HS-27A (cell line): ENCODE results near the gene EFEMP2.
"Not testable (repeated sequence)": the region's sequence is repeated elsewhere in the genome, so short reads cannot be mapped to it uniquely, and the experiment has no call there.

Experiments used
- DNase-seq: peaks from one replicate; pipeline ENCODE4 v3.0.0-alpha.2; 2012; ENCODE audit warnings: low read depth, missing footprints

Gene EFEMP2

DNA sequence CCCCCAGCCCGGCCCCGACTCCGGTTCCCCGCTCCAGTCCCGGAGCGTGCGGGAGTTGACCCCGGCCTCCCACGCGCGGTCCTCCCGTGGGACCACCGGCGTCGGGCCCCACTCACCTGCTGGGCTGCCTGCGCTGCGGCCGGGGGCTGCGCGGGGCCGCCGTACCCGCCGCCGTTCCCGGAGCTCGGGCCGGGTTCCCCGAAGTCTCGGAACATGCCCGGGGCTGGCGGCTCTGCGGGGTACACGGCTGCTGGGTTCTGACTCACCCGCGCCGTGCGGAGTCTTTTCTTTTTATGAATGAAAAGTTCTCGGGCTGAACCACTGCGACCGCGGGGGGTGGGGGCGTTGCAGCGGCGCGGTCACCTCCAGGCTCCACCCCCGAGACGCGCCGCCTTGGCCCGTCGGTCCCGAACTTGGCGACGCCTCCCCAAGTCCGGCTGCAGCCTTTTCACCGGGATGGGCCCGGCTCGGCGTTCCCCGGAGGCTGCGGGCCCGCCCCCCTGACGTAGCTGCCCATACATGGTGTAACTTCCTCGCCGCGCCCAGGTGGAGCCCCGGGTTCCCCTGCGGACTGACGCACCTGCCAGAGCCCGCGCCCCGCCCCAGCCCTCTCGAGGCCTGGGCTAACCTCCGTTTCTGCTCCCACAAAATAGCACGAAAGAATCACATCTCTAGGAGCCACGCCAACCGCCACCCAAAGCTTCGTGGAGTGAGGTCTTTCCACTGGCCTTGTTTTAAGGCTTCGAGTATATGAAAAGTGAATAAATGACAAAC, 27.7 kb upstream of the EFEMP2 start, which contains the start of gene FOSL1:
TSS of gene FOSL1 (minus strand) at position 264 of the 774 bp plus-strand sequence. CDS start at position 215, 49 bp downstream.
- no peak for DNase-seq

DNA sequence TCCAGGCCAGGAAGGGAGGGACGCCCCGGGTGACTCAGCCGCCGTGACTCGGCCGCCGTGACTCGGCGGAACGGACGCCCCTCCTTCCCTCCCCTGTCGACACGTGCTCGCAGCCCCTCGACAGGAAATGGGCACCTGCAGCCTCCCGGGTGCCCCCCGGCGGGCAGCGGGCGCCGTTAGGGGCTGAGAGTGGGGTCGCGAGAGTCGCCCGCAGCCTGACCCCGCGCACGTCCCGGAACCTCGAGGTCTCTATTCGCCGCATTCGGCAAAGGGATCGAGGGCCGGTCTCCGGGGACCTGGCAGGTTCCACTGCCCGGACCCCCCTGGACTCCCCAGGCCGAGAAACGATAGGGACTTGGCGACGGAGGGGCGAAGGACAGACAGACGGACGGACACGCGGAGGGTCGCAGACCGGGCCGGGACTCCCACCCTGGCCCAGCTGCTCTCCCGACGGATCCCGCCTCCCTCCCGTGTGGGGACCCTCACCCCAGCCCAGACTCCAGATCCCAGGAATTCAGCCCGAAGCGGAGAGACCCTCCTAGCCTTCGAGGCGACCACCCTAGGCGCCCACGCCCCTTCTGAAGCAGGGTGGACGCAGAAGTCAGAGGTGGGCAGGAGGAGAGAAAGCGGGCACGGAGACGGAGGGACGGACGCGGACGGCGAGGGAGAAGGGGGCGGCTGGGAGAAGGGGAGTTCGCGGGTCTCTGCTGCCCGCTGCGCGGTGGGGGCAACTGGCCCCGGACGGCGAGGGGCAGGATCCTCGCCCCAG, 26.9 kb upstream of the EFEMP2 start:
- DNase-seq = no peak

DNA sequence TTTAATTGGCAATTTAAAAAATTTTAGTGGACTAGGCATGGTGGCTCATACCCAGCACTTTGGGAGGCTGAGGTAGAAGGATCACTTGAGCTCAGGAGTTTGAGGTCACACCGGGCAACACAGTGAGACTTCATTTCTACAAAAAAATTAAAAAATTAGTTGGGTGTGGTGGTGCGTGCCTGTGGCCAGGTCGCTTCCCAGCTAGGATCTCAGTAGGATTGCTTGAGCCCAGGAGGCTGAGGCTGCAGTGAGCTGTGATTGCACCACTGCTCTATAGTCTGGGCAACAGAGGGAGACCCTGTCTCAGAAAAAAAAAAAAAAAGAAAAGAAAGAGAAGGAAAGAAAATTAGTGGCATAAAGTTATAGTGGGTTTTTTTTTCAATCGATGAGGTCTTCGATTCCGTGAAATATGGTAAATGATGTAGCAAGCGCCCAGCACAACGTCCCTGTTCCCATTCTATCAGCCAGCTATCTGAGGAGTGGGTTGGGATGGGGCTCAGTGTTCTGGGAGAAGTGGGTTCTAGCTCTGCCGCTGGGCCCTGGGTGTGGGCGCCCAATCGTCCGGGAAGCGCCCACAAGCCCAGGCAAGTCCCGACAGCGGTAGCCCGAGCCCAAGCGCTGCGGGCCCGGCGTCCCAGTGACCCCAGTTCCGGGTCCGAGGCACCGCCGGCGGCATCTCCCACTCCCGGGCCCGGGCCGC, 26.2 kb upstream of the EFEMP2 start:
- DNase-seq = no peak

DNA sequence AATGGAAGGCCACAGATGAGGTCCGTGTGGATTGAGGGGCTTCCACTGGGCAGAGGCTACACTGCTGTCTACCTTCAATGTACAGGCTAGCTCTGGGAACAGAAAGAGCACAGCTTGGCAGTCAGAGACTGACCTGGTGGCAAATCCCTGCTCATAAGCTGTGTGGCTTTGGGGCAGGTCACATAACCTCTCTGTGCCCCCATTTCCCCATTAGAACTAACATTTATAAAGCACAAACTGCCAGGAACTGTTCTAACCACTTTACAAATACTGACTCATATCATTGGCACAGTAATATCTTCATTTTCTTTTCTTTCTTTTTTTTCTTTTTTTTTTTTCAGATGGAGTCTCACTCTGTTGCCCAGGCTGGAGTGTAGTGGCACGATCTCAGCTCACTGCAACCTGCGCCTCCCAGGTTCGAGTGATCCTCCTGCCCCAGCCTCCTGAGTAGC, 24.4 kb upstream of the EFEMP2 start:
- DNase-seq = no peak

DNA sequence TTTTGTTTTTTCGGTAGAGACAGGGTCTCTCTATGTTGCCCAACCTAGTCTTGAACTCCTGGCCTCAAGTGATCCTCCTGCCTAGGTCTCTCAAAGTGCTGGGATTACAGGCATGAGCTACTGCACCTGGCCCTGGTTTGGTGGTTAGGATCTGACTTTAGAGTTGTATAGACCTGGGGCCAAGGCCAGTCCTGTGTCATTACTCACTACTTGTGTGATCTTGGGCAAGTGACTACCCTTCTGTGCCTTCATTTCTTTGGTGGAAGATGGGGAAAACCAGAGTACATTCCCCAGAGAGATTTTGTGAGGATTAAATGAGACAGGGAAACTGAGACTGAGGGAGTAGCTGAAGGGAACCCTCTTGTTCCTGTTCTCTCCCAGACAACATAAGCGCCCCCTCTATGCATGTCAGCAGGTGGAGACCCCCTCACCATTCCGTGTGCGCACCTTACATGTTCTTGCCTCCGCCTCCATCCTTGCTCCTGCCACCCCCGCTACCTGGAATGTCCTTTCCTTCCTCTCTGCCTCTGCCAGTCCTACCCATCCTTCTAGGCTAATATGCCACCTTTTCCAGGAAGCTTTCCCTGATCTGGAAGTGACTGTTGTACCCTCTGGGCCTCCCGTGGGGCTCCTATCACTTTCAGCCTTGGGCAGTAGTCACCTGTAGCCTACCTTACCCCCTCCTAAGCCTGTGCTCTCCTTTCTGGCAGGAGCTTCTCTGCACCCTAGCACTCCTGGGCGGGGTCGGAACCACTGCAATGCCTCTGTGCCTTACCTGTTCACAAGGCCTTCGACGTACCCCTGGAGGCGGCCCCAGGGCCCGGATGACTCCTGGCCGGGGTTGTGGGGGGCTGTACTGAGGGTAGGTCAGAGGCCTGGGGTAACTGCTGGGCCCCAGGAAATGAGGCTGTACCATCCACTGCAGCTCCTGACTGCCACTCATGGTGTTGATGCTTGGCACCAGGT, 23.7 kb upstream of the EFEMP2 start:
- DNase-seq = no peak

DNA sequence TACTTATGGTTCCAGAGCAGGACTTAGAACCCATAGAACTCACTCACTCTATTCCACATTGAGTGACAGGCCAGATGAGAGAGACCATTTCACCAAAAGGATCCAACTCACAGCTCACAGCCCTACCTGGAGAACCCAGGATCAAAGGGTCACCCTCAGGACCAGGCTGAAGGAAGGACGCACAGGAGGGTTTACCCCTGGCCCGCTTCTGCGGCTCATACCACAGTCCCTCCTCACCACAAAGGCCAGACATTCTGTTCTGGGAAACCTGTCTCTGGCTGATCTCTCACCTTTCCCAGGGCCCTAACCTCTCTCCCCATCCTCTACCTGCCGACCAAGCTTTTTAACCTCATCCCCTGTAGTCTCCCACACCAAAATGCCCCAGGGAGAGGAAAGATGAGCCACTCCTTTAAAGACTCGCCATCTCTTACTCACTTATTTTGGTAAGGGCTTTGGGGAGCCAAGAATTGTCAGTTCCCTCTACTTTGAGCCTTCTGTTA, 22.9 kb upstream of the EFEMP2 start:
- DNase-seq = no peak

DNA sequence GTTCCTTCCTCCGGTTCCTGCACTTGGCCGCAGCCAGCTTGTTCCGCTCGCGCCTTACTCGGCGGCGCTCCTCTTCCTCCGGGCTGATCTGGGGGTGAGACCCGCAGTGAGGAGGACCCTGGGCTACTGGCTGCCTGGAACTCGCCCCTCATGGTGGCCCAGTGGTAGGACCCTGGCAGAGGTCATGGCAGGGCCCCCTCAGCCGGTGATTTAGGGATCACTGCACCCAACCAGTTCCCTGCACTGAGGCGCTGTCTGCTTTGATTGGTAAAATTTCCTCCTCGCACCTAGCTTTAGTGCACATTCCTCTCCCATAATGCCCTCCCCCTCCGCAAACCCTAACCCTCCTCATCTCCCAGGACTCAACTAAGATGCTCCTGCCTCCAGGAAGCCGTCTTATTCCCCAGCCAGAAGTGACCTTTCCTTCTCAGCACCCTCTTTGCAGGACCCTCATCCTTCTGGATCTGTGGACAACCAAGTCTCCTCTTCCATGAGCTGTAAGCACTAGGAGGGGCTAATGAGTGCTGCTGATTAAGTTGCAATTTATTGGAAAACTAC, 21.5 kb upstream of the EFEMP2 start:
- no peak for DNase-seq

DNA sequence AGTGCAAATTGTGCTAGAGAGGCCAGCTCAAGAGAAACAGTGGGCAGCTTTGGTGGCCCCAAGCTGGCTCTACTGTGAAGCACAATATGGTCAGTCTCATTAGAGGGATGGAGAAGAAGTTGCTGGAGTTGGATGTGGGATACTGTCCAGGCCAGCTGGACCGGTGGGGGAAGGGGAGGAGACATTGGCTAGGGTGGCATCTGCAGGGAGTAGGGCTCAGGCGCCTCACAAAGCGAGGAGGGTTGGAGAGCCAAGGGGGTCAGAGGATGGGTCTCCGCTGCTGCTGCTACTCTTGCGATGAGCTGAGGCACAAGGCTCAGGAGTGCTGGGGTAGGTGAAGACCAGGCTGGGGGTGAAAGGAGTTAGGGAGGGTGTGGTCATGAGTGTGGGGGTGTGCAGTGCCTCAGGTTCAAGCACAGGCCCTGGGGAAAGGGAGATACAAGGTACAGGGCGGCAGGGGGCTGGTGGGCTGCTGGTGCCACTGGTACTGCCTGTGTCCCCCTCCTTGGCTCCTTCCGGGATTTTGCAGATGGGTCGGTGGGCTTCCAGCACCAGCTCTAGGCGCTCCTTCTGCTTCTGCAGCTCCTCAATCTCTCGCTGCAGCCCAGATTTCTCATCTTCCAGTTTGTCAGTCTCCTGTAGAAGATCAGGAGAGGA, 20.2 kb upstream of the EFEMP2 start:
- no peak for DNase-seq

DNA sequence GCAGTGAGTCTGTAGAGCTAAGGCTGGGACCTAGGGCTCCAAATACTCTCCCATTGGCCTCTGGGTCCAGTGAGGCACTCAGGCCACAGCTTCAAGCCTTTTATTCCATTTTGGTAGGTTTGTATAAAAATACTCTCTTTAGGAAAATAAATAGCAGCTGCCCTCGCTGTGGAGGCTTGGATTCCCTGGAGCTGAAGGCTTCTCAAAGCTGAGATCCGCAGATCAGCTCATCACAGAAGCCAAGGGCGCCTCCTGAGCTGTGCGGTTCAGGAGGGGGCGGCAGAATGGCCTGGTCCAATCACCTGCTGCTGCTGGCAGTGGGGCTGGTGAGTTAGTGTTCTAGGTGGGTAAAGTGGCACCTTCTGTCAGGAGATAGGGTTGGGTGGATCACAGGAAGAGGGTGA, 19.5 kb upstream of the EFEMP2 start:
- DNase-seq = not testable (repeated sequence)

DNA sequence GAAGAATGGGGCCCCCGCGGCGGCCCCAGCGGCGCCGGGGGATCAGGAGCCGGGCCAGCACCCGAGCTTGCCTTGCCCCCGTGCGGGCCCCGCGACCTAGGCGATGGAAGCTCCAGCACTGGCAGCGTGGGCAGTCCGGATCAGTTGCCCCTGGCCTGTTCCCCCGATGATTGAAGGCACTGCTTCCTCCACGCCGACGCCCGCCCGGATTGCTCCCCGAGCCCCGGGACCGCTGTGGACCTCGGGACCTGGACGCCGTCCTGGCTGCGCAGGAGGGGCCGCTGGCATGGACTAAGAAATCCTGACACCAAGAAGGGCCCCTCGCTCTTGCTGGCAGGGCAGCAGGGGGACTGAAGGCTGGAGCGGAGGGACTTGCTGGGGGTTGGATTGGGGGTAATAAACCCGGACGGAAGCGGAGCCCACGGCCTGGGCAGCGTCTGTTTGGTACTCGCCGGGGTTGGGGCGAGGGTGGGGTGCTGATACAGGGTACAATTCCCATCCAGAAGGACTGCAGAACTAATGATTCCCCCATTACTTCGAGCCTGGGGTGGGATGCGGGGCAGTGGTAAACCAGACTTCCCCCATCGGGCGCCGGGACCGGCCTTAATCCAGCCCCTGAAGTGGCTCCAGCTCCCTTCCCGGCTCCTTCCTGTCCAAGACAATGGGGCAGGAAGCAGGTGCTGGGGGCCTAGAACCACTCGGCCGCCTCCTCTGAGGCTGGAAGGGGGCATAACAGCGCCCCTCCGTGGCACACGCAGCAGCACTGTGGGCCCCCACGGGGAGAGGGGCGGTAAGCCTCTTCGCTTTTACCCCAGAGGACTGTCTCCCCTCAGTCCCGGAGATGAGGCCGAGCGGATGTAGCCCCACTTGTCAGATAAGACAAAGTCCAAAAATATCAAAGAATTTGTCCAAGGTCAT, 18.9 kb upstream of the EFEMP2 start:
- no peak for DNase-seq

DNA sequence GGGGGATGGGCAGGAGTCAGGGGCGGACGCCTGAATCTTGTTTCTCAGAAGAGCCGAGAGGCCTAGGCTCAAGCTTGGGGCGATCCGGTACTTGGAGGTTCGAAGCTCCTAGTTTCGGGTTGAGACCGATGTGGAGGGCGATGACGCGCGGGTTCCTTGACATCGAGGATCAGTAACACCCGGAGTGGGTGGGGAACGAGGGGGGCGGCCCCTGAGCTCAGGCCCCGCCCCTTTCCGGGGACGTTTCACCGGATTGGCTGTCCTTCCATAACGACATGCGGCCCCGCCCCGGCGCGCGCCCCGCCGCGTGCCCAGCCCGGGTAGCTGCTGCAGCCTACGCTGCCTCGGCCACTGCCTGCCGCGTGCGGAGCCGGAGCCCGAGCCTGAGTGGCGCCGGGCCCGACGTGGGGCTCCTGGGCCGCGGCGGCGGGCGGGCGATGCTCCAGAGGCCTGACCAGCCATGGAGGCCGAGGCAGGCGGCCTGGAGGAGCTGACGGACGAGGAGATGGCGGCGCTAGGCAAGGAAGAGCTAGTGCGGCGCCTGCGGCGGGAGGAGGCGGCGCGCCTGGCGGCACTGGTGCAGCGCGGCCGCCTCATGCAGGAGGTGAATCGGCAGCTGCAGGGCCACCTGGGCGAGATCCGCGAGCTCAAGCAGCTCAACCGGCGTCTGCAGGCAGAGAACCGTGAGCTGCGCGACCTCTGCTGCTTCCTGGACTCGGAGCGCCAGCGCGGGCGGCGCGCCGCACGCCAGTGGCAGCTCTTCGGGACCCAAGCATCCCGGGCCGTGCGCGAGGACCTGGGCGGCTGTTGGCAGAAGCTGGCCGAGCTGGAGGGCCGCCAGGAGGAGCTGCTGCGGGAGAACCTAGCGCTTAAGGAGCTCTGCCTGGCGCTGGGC, 18.0 kb upstream of the EFEMP2 start, which contains the start of gene CCDC85B:
TSS of gene CCDC85B (plus strand) at position 350 of the 895 bp plus-strand sequence. CDS start at position 461, 111 bp downstream.
- peak; percentile 93 for DNase-seq

DNA sequence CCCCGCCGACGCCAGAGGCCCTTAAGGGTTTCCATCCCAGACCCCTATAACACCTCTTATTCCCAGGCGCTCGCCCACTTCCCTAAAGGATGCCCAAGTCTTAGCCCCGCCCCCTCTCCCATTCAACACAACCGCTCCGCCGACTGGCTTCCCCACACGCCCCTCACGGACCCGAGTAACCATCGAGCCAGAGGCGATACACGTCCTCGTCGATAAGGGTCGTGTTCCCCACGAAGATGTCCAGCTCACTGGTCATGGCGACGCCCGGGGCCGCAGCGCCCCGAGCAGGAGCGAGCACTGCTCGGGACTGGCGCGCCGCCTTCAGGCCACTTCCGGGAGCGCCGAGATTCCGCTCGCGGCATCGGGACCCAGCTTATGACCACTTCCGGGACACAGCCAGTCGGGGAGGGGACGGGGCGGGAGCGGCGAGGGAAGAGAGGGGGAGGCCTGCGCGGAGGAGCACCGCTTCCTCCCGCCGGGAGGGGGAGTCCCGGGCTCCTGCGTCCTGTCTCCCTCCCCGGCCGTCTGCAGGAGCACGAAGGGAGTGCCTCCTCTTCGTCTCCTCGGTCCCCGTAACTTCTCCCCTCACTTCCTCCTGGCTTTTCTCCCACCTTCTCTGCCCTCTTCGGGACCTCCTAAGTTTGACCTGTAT, 15.7 kb upstream of the EFEMP2 start, which contains the start of gene FIBP:
TSS of gene FIBP (minus strand) at position 309 of the 652 bp plus-strand sequence. CDS start at position 256, 53 bp downstream.
- DNase-seq = peak; percentile 96

DNA sequence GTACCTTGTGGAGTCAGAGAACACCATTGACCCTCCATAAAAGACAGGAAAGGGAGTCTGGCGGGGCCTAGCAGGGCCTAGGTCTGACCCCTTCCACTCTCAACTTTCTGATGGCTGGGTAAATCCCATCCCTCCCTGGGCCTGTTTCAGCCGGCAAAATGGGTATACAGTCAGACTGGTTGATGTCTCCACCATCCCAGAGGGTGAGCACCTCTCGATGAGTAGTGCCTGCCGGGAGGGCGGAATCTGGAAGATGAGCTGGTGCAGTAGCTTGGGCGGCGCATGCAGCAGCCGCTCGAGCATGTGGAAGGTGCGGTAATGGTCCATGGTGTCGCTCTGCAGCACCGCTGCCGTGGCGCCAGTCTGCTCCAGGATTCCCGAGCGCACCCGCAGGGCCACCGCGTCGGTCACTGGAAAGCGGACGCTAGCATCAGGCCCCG, 15.1 kb upstream of the EFEMP2 start:
- DNase-seq = no peak

DNA sequence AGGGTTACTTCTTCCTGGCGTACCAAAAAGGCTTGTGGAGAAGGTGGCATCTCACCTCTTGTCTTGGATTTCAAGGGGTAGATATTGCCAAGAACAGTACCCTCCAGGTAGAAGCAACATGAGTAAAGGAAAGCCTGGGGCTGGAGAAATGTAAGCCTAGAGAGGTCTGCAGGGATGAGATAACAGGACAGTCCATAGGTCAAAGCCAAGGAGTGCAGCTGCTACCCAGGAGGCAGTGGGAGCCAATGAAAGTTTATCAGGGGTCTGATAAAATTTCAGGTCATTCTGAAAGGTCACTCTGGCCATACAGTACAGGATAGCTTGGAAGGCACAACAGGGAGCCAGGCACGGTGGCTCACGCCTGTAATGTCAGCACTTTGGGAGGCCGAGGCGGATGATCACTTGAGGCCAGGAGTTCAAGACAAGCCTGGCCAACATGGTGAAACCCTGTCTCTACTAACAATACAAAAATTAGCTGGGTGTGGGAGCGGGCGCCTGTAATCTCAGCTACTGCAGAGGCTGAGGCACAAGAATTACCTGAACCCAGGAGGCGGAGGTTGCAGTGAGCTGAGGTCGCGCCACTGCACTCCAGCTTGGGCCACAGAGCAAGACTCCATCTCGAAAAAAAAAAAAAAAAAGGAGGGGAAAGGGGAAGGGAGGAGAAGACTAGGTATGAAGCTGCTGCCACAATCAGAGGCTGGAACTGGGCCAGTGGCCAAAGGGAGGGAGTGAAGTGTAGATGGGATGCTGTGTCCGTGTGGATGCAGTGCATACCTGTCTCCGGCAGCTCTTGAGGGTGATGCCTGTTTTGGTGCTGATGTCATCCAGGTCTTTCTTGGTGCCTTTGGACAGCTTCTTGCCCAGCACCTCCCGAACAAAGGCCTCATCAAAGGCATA, 14.5 kb upstream of the EFEMP2 start:
- DNase-seq = no peak

DNA sequence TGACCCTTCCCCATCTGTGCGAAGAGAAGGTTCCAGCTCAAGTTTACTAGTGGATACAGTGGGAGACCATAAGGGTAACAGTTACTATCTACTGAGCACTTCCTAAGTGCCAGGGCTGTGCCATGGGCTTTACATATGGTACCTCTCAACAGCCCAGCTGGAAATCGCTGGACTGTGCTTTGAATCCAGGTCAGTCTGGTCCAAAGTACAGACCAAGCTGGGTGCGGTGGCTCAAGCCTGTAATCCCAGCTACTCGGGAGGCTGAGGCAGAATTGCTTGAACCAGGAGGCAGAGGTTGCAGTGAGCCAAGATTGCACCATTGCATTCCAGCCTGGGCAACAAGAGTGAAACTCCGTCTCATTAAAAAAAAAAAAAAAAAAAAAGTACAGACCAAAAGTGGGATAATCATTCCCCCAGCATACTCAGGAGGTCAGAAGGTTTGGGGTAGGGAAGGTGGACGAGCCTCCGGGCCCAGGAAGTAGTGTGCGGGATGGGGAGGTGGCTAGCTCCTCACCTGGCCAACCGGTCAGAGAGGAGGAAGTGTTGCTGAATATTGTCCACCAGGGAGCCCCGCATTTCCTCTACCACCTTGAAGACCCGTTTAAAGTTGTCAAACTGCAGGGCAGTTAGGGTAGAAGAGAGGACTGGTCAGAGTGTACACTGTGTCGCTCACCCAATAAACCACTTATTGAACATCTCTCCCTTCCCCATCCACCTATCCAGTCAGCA, 13.4 kb upstream of the EFEMP2 start:
- DNase-seq = no peak

DNA sequence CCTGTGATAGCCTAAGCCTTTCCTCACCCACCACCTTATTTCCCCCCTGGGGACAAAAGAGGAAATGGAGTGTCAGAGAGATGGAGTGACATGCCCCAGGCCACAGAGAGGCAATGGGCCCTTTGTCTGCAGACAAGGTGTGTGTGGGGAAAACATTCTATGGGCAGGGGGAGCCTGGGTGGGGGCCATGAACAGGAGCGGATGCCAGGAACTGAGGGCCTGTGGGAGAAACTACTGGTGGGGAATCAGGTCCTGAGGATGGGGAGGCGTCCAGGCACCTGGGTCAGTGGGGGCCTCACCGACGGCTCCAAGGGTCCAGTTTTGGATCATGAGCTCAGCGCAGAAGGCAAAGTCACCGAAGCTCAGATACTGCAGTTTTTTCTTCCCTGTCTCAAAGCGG, 12.6 kb upstream of the EFEMP2 start:
- no peak for DNase-seq
